GM19397 (cell line): ENCODE results near the gene TUBGCP2.

Experiments used
- ATAC-seq: cut with Tn5 transposase; IDR thresholded peaks from one replicate; pipeline ENCODE4 v1.9.1; 2021; ENCODE audit warnings: mild to moderate bottlenecking, moderate library complexity; ENCODE audit not compliant: unreplicated experiment

Gene TUBGCP2

DNA sequence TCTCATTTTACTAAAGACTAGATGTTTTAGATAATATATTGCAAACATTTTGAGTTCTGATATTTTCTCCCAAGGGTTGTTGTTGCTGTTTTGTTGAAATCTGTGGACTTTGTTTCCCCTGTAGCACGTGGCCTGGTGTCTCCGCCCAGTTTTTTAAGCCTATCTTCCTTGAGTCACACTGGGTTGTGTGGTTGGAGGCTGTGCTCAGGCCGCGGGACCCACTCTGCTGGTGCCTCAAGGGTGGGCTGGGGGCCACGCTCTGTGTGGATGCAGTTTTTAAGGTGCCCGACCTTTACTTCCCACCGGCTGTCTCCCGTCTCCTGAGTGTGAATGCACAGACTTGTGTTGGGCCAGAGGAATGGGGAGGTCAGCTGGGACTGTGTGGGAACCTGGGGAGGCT lies 34.3 kb upstream of the TUBGCP2 start:
- ATAC-seq: no peak

DNA sequence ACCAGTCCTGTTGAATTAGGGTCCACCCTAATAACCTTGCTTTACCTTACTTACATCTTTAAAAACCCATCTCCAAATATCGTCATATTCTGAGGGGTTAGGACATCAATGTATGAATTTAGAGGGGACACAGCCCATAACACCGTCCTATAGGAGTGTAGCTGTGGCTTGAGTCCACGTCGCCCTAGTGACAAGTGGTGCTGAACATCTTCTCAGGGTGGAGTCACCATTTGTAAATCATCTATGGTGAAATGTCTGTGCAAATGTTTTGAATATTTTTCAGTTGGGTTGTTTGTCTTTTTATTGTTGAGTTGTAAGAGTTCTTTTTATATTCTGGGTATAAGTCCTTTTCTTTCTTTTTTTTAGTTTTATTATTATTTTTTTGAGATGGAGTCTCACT lies 33.3 kb upstream of the TUBGCP2 start:
- no peak for ATAC-seq

DNA sequence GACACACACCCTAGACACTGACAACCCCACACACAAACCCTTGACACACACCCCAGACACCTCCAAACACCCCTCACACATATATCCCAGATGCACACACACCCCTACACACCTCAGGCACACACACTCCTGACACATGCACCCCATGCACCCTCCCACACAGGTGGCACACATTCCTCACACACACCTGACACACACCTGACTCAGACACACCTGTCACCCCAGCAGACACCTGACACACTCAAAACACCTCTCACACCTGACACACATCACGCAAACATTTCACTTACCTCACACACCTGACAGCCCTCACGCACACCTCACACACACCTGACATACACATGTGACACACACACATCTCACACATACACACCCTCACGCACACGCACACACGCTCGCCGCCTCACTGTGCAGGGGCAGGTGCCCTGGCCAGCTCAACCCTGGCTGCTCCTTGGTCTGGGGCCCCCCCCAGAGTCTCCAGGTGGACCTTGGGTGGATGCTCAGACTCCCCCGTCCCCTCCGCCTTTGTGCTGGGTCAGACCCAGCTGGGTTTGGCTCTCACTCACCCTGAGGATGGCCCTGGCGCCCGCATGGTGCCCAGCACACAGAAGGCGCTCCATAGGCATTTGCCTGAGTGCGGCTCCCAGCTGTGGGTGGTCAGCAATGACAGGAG lies 31.2 kb upstream of the TUBGCP2 start:
- no peak for ATAC-seq

DNA sequence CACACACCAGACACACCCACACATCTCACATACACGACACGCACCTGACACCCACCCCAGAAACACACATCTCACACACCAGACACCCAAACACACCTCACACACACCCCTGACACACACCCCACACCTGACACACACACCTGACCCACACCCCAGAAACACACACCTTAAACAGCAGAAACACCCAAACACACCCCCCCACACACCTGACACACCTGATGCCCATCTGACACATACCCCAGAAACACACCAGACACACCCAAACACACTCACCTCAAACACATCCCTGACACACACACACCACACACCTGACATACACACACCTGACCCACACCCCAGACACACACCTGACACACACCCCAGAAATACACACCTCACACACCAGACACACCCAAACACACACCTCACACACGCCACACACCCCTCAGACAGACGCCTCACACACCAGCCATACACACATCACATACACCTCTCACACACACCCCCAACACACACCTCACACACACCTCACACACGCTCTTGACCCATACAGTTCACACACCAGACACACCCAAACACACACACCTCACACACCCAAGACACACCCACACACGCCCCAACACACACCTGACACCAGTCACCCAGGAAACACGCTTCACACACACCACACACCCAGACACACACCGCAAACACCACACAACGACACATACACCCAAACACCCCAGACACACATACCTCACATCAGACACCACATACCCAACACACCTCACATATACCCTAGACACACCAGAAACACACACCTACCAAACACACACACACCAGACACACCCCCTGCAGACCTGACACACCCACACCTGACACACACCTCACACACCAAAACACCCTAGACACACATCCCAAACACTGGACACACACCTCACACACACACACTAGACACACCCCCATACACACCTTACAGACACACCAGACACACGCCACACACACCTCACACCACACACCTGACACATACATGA lies 29.7 kb upstream of the TUBGCP2 start:
- no peak for ATAC-seq

DNA sequence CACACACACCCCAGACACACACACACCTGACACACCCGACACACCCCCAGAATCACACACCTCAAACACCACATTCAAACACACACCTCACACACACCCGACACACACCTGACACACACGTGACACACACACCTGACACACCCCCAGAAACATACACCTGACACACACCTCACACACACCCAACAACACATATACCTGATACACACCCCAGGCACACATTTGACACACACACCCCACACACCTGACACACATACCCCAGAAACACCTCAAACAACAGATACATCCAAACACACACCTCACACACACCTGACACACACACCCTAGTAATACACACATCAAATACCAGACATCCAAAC lies 28.7 kb upstream of the TUBGCP2 start:
- ATAC-seq: no peak

DNA sequence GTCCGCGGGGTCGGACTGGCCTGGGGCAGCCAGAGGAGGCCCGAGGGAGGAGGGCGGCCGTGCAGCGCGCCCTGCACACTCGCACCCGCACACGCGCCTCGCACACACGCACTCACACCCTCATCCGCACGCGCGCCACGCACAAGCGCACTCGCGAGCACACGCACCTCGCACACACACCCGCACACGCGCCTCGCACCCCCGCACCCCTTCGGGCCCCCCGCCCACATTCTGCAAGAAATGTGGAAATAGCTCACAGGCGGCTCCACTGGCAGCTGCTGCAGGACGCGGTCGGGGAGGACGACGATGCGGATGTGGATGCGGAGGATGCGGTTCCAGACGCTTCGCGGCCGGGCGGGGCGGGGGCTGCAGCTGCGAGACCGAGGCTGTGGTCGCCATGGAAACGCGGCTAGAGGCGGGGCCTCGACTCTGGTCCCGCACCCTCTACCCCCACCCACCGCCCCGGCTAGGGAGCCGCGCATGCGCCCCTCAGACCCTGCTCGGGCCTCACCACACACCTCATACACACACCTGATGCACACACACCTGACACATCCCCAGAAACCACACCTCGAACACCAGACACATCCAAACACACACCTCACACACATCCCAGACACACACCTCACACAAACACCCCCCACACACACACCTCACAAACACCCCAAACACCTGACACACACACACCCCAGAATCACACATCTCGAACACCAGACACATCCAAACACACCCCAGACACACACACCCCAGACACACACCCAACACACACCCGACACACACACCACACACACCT lies 28.1 kb upstream of the TUBGCP2 start, which contains the start of gene CALY:
Gene CALY, minus strand, starts transcription at position 320 of the 793 bp plus-strand sequence. CDS start 7,907 bp downstream, outside the sequence.
- no peak for ATAC-seq

DNA sequence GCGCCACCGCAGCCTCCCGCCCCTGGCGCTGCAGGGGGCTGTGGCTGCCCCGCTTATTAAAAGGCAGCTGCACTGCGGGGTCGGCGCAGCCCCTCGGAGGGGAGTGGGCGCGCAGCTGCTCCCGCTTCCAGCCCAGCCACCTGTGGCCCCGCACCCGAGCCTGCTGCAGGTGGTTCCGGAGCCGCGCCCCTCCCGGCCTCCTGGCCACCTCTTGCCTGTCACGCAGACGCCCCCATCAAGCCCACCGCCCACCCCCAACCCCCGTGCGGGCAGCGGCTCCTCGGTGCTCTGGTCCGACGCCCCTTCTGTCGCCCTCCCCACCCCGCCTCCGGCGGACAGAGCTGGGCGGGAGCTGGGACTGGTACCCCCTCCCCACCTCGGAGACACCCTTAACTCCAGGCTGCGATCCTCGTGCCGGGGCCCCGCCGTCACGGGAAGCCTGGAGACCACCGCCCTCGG lies 27.5 kb upstream of the TUBGCP2 start:
- ATAC-seq: no peak

DNA sequence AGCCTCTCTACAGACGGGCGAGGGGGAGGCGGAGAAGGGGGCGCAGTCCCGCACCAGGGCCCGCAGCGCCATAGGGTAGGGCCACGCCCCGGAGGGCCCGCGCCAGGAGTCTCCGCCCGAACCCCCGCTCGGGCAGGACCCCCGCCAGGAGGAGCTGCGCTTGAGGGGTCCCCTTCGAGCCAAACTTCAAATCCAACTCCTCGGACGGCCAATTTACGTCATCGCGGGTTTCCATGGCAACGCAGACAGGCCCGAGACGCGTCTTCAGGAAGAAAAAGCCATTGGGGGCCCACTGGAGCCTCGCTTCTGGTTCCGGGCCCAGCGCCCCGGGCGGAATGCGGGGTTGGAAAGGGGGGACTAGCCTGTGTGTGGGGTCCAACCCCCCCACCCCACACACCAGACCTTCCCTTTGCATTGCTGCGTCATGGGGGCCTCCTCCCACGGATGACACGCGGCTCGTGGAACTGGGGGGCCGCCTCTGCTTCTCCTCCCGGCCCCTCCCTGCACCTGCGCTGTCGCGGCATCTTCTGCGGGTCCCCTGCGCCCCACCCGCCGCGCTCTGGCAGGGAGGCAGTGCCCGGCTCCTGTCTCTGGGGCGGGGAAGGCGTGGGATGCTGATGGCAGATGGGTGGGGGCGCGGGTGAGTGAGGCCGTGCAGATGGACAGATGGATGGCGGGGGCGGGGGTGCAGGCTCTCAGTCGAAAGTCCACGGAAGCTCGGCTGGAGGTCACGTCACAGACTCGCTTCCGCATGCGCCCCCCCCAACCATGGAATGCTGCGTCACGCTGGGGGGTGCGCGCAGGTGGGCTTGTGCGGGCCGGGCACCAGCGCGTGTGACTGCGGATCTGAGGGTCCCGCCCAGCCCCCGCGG lies 26.8 kb upstream of the TUBGCP2 start:
- ATAC-seq: no peak

DNA sequence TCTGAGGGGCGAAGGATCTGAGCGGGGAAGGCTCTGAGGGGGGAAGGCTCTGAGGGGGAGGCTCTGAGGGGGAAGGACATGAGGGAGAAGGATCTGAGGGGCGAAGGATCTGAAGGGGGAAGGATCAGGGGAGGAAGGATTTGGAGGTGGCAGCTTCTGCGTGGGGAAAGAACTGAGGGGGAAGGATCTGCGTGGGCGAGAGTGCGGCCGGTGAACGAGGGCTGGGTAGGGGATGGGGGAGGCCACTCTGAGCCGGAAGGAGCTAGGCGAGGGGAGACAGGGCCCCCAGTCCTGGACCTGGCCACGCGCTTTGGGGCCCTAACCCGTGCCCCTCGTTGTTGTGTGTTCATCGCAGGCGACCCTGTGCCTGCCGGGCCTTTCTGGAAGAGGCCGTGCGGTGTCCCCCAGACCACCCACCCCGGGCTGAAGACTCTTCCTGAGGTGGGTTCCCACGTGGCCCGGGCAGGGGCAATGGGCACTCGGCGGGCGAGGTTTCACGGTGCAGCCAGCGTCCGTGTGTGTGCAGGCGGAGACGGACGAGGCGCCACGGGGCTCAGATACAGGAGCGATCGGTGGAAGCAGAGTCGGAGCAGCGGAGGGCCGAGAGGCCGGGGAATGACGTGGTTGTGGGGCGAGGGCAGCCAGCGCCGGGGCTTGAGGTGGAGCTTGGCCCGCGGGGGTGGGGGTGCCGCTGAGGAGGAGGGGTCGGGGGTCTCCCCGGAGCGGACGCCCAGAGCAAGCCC lies 26.0 kb upstream of the TUBGCP2 start:
- ATAC-seq: no peak

DNA sequence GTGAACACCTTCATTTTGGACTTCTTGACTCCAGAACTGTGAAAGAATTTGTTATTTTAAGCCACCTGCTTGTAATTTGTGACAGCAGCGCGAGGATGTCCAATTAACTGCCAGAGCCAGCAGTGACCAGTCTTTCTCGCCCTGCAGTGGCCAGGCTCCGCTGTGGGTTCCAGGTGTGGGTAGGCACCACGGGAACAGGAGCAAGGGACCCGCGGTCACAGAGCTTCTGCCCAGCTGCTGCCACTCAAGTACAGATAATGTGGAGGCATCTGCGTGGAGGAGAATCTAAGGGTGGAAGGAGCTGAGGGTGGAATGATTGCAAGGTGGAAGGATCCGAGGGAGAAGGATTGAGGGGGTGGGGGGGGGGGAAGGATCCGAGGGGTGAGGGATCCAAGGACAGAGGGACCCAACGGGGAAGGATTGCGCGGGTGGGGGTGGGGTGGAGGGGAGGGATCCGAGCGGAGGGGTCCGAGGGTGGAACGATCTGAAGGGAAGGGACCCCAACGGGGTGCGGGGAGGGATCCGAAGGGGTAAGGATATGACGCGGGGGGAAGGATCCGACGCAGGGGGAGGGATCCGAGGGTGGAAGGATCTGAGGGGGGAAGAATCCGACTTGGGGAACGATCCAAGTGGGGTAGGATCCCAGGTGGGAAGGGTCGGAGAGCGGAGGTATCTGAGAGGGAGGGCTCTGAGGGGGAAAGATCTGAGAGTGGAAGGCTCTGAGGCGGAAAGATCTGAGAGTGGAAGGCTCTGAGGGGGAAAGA lies 24.4 kb upstream of the TUBGCP2 start:
- no peak for ATAC-seq

DNA sequence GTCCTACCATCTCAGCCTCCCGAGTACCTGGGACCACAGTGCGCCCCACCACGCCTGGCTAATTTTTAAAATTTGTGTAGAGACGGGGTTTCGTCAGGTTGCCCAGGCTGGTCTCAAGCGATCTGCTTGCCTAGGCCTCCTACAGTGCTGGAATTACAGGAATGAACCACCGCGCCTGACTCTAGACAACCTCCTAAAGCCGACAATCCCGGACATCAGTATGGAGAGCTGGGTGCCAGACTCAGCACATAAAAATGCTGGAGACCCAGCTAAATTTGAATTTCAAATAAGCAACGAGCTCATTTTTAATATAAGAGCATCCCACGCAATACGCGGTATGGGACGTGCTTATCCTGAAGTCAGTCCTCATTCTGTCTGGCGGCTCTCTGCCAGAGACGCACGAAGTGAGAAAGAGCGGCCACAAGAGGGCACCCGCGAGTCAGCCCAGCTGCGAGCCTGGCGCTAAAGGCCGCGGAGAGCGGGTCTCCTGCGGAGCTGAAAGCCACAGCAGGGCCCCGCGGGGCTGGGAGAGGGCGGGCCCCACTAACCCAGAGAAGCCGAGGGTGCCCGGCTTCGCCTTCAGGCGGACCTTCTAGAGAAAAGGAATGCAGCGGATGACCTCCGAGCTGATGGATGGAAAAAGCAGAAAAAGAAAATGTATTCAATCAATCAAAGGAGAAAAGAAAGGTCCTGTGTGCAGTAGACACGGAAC lies 21.0 kb upstream of the TUBGCP2 start:
- ATAC-seq: peak; percentile 82

DNA sequence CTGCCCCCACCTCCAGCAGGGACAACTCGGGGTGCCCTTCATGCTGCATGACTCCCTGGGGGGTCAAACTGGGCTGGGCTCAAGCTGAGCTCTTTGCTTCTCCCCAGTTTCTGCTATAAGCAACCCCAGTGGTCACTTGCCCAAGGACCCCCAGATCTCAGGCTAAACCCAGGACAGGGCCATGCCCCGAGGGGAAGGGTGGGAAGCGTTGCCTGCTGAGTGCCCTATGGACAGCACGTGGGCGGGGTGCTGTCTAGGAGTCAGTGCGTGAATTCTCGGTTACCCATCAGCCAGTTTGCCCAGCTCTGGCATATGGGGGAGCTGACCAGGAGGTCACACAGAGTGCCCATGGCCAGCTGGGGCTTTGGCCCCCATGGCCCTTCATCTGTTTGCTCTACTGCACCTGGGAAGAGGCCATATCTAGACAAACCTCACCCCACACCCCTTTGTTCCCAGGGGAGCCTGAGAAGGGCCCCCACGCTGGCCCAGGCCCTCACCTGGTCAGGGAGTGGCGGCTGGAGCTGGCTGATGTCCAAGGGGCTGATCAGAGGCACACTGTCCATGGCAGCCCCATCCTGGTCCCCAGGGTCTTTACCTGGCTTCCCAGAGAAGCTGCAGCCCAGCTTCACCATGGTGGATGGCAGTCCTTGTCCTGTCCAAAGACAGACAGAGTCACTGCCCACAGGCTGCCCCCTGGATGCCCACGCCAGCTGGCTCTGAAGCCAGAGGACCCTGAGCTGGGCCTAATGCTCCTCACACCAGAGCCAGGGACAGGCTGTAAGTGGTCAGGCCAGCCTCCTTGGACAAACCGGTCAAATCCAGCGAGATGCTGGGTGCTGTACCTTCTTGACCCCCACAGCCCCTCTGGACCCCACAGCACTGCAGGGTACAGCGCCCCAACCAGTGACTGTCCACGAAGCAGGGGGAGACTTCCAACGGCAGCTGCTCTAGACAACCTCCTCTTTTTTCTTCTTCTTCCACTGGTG lies 20.0 kb upstream of the TUBGCP2 start:
- no peak for ATAC-seq

DNA sequence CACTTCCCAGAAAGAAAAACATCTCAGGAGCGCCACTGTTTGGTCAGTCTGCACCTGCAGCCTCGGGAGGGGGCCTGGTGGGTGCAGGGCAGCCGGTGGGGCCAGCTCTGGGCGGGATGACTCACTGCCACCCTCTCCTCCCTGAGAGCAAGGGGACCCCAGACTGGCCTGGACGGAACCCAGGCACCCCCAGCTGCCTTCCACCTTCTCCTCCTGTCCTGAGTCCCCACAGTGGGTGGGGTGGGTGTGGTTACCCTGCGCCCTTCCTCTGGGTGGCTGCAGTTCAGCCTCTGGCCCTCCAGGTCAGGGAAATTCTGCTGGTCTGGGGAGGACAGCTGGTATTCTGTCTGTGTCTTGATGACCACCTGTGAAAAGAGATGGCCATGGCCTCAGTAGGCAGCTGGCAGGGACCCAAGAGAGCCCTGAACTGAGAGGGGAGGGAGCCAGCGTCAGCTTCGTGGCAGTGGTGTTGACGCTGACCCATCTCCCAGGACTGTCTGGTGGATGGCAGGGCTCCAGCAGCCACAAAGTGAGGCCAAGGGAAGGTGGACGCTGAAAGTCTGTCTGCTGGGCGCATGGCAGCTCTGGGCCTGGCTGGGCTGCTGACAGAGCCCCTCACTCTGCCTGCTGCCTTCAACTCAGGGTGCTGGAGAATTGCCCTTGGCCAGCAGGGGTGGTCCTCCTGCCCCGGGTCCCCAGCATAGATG lies 19.1 kb upstream of the TUBGCP2 start:
- ATAC-seq: no peak

DNA sequence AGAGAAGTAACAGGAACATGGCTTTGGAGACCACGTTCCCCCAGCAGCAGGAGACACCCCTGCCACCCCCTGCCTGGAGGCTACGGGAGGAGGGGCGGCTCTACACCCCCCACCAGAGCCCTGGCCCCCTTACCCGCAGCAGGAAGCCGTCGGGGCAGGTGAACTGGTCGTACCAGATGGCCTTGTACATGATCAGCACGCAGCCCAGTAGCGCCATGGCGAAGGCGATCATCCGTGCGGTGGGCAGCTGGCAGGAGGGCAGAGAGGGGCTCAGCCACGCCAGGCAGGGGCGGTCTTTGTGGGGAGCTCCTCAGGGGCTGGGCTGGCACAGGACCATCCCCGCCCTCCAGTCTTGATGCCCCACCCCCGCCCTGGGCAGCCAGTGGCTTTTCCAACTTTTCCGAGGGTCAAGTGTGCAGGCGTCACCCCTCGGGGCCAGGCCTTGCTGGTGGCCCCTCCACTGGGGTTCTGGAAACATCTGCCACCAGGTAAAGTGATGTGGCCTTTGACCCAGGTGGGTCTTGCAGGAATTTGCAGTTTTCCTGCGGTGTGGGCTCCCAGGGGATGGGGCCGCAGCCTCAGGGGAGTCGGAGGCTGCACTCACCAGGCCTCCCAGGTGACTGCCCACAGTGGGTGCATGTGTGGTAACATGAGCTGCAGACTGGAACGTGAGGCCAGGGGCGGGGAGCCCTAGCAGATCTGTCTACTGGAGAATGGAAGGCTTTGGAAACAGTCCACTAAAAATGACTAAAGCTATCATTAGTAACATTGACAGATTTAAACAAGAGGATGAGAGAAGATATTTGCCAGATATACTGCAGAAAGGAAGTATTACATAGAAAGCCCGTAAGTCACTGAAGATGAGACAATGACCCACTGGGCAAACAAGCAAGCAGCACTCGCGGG lies 18.3 kb upstream of the TUBGCP2 start:
- ATAC-seq: no peak

DNA sequence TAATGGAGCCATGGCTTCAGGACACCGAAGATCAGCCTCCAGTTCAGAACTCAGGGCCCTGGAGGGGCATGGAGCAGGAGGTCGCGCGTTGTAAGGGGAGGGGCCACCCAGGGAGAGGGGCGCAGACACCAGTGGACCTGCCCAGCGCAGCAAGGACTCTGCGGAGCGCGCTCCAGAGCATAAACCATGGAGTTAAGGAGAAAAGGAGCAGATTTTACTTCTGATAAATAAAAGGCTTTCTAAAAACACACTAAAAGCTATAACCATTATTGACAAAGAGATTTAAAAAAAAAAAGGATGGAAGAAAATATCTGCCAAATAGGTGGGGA lies 17.5 kb upstream of the TUBGCP2 start:
- no peak for ATAC-seq
